Transverse colon (tissue), 3 donors: ENCODE measurements around the gene SNX33.

Experiments used
- EP300 ChIP-seq: sonication (generic); formaldehyde crosslinking; IDR thresholded peaks from one replicate; pipeline ENCODE4 v1.6.1; 2017; ENCODE audit warnings: antibody characterized with exemption, low read depth
- POLR2A ChIP-seq: fragments of 450-650 bp; IDR thresholded peaks from one replicate; pipeline ENCODE4 v1.6.1; 2016; ENCODE audit warnings: antibody characterized with exemption, mild to moderate bottlenecking, moderate library complexity
- TF ChIP-seq, protein P1 (sequence below), 5 experiments: fragments of 200-600 bp in 3 of 5; fragments of 450-650 bp in 2 of 5; sonication (generic) in 3 of 5; IDR thresholded peaks; 1 replicate in 2 of 5; 2 replicates in 3 of 5; pipeline ENCODE4 v1.5.1; 2016 to 2017; ENCODE audit warnings: antibody characterized with exemption in 5 of 5, inconsistent platforms in 3 of 5, mild to moderate bottlenecking in 2 of 5, moderate library complexity in 1 of 5

- TF ChIP-seq POLR2A (no peak), EP300 (no peak)
- TF ChIP-seq, protein P1, sequence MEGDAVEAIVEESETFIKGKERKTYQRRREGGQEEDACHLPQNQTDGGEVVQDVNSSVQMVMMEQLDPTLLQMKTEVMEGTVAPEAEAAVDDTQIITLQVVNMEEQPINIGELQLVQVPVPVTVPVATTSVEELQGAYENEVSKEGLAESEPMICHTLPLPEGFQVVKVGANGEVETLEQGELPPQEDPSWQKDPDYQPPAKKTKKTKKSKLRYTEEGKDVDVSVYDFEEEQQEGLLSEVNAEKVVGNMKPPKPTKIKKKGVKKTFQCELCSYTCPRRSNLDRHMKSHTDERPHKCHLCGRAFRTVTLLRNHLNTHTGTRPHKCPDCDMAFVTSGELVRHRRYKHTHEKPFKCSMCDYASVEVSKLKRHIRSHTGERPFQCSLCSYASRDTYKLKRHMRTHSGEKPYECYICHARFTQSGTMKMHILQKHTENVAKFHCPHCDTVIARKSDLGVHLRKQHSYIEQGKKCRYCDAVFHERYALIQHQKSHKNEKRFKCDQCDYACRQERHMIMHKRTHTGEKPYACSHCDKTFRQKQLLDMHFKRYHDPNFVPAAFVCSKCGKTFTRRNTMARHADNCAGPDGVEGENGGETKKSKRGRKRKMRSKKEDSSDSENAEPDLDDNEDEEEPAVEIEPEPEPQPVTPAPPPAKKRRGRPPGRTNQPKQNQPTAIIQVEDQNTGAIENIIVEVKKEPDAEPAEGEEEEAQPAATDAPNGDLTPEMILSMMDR (IDR thresholded peaks at IDR 0.05), result peak in 3 of 5 experiments; percentile 14 to 29 (median 22)
Observed at GRCh38 chr15:75640483-75641178, 7.1 kb upstream of the SNX33 start.
